Activated CD4-positive, alpha-beta T cell treated with anti-CD3 and anti-CD28 coated beads, Interleukin-2, amount 50 U/mL, for 4 hours (primary cell): ENCODE measurements around the gene C6.

Experiments used
- DNase-seq, 2 experiments: peaks; one replicate each; pipeline ENCODE4 v3.0.0-alpha.2; 2020

Gene C6

GRCh38 chr5:41115281-41115680 is 98.1 kb downstream of the C6 start:
- no peak for DNase-seq

- DNase-seq = no peak
These were observed 100.6 kb downstream of the C6 start for GRCh38 chr5:41112486-41113455.

- DNase-seq = no peak
These were observed 104.1 kb downstream of the C6 start for GRCh38 chr5:41109186-41109585.

GRCh38 chr5:41102341-41102740 is 111.0 kb downstream of the C6 start:
- DNase-seq = no peak

- DNase-seq = no peak
These were observed 115.7 kb downstream of the C6 start for GRCh38 chr5:41097642-41098041.

GRCh38 chr5:41095324-41096101 is 117.8 kb downstream of the C6 start:
- DNase-seq = no peak

GRCh38 chr5:41094871-41095270 is 118.5 kb downstream of the C6 start:
- no peak for DNase-seq

- DNase-seq = no peak
These were observed 119.5 kb downstream of the C6 start for GRCh38 chr5:41093803-41094202.
